Measurements from ENCODE around the gene SH3GLB1. TPM values are rescaled to one million over a fixed set of nuclear protein-coding genes. Genes with fewer than 3 reads are reported as not detected.
A peak's percentile ranks its signal among the peaks of the same experiment; 100 is the strongest.

The SH3GLB1 gene
- total and polyA plus RNA-seq, 2 of the 13 experiments (the other 11 are each of a cell fraction or from before 2014, with no cell fraction given) = 26.0 to 41.5 TPM

DNA sequence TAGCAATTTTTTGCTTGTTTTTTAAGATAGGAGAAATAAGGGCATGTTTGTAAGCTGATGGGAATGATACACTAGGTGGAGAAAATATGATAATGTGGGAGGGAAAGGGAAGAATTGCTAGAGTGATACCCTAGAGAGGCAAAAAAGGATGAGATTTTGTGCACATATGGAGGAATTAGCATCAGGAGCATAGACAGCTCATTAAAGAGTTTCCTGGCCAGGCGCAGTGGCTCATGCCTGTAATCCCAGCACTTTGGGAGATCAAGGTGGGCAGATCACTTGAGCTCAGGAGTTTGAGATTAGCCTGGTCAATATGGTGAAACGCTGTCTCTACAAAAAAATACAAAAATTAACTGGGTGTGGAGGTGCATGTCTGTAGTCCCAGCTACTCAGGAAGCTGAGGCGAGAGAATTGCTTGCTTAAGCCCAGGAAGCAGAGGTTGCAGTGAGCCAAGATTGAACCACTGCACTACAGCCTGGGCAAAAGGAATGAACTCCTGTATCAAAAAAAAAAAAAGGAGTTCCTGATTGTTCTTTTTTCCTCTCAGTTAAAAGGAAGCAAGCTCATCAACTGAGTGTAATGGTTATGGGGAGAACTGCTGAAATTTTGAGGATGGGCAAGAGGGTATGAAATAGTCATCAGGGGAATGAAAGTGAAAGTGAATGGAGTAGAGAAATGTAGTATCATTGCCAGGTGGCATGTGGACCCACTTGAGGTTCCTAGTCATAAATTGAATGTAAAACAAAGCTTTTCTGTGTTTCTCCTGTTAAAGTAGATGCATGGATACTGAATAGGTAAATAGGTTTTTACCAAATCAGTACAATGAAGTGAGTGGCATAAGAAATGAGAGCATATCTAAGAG, 35.5 kb downstream of the SH3GLB1 start (continued):
- TF ChIP-seq, protein P1, sequence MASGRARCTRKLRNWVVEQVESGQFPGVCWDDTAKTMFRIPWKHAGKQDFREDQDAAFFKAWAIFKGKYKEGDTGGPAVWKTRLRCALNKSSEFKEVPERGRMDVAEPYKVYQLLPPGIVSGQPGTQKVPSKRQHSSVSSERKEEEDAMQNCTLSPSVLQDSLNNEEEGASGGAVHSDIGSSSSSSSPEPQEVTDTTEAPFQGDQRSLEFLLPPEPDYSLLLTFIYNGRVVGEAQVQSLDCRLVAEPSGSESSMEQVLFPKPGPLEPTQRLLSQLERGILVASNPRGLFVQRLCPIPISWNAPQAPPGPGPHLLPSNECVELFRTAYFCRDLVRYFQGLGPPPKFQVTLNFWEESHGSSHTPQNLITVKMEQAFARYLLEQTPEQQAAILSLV (CRISPR knock-in tag; IDR thresholded peaks at IDR 0.05; ENCODE audit: borderline replicate concordance) = no peak
- TF ChIP-seq, protein P2, sequence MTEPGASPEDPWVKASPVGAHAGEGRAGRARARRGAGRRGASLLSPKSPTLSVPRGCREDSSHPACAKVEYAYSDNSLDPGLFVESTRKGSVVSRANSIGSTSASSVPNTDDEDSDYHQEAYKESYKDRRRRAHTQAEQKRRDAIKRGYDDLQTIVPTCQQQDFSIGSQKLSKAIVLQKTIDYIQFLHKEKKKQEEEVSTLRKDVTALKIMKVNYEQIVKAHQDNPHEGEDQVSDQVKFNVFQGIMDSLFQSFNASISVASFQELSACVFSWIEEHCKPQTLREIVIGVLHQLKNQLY (CRISPR knock-in tag; IDR thresholded peaks at IDR 0.05) = no peak
- no peak for TF ChIP-seq DNMT1 (CRISPR knock-in tag; IDR thresholded peaks at IDR 0.05)
- TF ChIP-seq ZNF549 (CRISPR knock-in tag; IDR thresholded peaks at IDR 0.05) = no peak
- TF ChIP-seq ZNF253 (CRISPR knock-in tag; IDR thresholded peaks at IDR 0.05; ENCODE audit: borderline replicate concordance) = no peak

DNA sequence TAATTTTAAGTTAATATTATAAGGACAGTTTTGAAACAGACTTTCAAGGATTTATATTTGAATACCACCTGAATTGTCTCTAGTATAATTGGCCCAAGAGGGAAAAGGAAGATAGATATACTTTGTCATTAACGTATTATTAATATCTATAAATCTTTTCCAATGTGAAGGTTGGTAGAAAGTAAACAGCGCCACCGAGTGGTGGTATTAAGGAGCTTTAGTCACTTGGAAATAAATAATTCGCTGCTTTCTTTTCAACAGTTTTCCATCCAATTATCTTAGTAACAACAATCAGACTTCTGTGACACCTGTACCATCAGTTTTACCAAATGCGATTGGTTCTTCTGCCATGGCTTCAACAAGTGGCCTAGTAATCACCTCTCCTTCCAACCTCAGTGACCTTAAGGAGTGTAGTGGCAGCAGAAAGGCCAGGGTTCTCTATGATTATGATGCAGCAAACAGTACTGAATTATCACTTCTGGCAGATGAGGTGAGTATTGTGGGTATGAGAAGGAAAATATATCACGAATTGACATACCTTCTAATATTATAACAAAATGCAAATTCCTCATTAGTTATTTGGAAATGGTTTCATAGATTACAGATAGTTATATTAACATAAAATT, 37.7 kb downstream of the SH3GLB1 start:
- TF ChIP-seq ZNF510 (CRISPR knock-in tag; IDR thresholded peaks at IDR 0.05; ENCODE audit: low read depth) (no peak), RAD21 (CRISPR knock-in tag; IDR thresholded peaks at IDR 0.05) (peak; percentile 10; the same call in 1 of the 2 replicates), ZNF337 (CRISPR knock-in tag; IDR thresholded peaks at IDR 0.05; ENCODE audit: borderline replicate concordance, low read depth) (no peak), KMT2A (CRISPR knock-in tag; IDR thresholded peaks at IDR 0.05) (no peak), STAG1 (CRISPR knock-in tag; IDR thresholded peaks at IDR 0.05) (peak; percentile 35; the same call in 1 of the 2 replicates)
- TF ChIP-seq, protein P3, sequence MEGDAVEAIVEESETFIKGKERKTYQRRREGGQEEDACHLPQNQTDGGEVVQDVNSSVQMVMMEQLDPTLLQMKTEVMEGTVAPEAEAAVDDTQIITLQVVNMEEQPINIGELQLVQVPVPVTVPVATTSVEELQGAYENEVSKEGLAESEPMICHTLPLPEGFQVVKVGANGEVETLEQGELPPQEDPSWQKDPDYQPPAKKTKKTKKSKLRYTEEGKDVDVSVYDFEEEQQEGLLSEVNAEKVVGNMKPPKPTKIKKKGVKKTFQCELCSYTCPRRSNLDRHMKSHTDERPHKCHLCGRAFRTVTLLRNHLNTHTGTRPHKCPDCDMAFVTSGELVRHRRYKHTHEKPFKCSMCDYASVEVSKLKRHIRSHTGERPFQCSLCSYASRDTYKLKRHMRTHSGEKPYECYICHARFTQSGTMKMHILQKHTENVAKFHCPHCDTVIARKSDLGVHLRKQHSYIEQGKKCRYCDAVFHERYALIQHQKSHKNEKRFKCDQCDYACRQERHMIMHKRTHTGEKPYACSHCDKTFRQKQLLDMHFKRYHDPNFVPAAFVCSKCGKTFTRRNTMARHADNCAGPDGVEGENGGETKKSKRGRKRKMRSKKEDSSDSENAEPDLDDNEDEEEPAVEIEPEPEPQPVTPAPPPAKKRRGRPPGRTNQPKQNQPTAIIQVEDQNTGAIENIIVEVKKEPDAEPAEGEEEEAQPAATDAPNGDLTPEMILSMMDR (CRISPR knock-in tag; IDR thresholded peaks at IDR 0.05) = peak; percentile 32
- TF ChIP-seq, protein P4, sequence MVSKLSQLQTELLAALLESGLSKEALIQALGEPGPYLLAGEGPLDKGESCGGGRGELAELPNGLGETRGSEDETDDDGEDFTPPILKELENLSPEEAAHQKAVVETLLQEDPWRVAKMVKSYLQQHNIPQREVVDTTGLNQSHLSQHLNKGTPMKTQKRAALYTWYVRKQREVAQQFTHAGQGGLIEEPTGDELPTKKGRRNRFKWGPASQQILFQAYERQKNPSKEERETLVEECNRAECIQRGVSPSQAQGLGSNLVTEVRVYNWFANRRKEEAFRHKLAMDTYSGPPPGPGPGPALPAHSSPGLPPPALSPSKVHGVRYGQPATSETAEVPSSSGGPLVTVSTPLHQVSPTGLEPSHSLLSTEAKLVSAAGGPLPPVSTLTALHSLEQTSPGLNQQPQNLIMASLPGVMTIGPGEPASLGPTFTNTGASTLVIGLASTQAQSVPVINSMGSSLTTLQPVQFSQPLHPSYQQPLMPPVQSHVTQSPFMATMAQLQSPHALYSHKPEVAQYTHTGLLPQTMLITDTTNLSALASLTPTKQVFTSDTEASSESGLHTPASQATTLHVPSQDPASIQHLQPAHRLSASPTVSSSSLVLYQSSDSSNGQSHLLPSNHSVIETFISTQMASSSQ (IDR thresholded peaks at IDR 0.05; ENCODE audit: low read depth) = no peak
- TF ChIP-seq, protein P4 (CRISPR knock-in tag; IDR thresholded peaks at IDR 0.05; ENCODE audit: borderline replicate concordance) = no peak
- 78% methylated on average over 6 of the region's 6 CpGs for WGBS (ENCODE audit: low lambda C conversion rate)
- no TSS peak for BruUV-seq (replicated peaks)
- ChIA-PET POLR2A (no interaction called here), CTCF (ENCODE audit: low intra/inter-chr PET ratio, low total read pairs) (interaction anchor here (0.9 to 2.6 kb wide), 4 partner anchors 38 to 268 kb away, joined by 3 to 12 read pairs (median 3); no protein-coding TSS in a partner anchor)
- Histone ChIP-seq H4K20me1 (ENCODE audit: insufficient read depth, low read length) (no peaks in the 10 kb centered on the region), H3K27me3 (ENCODE audit: control insufficient read depth in 1 of 2, insufficient read depth in 2 of 2, low read length in 2 of 2) (no peaks in the 10 kb centered on the region), H3K9me3 (ENCODE audit: low read length) (no peaks in the 10 kb centered on the region), H3K79me2 (ENCODE audit: insufficient read depth, low read length) (no peaks in the 10 kb centered on the region), H3K4me2 (ENCODE audit: low read depth, low read length) (no peak overlapping the region), H3K27ac (ENCODE audit: extremely low read length, insufficient read depth, low read length) (no peak overlapping the region), H3K4me1 (ENCODE audit: insufficient read depth, low read length) (peaks cover 9% of the 10 kb centered on the region), H2AFZ (ENCODE audit: low read length) (no peak overlapping the region), H3K9ac (ENCODE audit: insufficient read depth, low read depth, low read length) (no peak overlapping the region), H3K36me3 (replicated peaks in 1 of 2; ENCODE audit: control insufficient read depth in 1 of 2, insufficient read depth in 2 of 2, low read length in 2 of 2) (peaks cover 7 to 56% of the 10 kb centered on the region in 2 experiments), H3K4me3 (replicated peaks in 1 of 3; ENCODE audit: insufficient read depth in 1 of 3, low read depth in 2 of 3, low read length in 3 of 3) (no peak overlapping the region)
- ATAC-seq (no peak), DNase-seq (ENCODE audit: low spot score) (peak; percentile 13), FAIRE-seq (no peak)
- intact Hi-C loops (cut with micrococcal nuclease; ENCODE audit: unreplicated experiment) (loop anchor here (5.0 kb wide), 1 partner anchor 35 kb away; no protein-coding TSS in a partner anchor), in situ Hi-C loops (cut with HindIII; ENCODE audit: extremely low pct_ligation_motif_present, low pct_unique_long_range_greater_than_20kb) (no loop called here)
